ENCODE results near the gene MLIP.

DNA sequence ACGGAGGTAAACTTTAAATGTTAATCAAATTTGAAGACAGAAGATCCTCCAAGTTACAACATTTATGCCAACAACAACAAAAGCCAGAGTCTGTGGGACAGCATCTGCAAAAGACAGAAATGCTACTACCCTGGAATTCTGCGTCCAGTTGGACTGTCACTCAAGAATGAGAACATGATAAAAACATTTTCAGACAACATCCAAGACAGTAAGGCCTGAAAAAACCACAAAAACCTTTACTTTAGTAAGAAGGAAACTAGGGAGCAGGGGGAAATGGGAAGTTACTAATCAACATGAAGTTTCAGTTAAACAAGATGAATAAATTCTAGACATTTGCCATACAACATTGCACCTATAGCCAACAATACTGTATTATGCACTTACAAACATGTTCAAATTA is 77.6 kb downstream of the MLIP start:
- TF ChIP-seq POLR2A (IDR thresholded peaks at IDR 0.05), result no peak
- TF ChIP-seq, protein P1, sequence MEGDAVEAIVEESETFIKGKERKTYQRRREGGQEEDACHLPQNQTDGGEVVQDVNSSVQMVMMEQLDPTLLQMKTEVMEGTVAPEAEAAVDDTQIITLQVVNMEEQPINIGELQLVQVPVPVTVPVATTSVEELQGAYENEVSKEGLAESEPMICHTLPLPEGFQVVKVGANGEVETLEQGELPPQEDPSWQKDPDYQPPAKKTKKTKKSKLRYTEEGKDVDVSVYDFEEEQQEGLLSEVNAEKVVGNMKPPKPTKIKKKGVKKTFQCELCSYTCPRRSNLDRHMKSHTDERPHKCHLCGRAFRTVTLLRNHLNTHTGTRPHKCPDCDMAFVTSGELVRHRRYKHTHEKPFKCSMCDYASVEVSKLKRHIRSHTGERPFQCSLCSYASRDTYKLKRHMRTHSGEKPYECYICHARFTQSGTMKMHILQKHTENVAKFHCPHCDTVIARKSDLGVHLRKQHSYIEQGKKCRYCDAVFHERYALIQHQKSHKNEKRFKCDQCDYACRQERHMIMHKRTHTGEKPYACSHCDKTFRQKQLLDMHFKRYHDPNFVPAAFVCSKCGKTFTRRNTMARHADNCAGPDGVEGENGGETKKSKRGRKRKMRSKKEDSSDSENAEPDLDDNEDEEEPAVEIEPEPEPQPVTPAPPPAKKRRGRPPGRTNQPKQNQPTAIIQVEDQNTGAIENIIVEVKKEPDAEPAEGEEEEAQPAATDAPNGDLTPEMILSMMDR (IDR thresholded peaks at IDR 0.05 in 8 of 11, conservative IDR thresholded peaks at IDR 0.05 in 3 of 11), result no peak

Measured in spleen (tissue), 7 donors.